ENCODE measurements around the gene NPIPA1.
A peak's percentile ranks its signal among the peaks of the same experiment; 100 is the strongest.
"Not testable (repeated sequence)": the region's sequence is repeated elsewhere in the genome, so short reads cannot be mapped to it uniquely, and the experiment has no call there.

NPIPA1 gene

DNA sequence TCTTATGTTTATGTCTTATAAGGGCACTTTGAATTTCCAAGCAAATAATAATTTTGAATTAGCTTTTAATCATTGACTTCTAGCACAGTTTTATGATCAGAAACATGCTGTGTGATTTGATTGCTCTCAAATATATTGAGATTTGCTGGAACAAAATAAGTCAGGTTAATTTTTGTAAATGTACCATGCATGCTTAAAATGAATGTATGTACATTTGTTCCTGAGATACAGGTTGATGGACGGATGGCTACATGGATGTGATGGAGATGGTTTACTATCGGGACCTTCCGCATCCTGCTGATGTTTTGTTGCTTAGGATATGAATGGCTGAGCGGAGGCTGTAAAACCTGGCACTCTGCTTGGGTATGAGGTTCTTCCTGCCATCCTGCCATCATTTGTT is at the start of gene NPIPA1:
TSS of gene NPIPA1 (plus strand) at position 301 of the 400 bp plus-strand sequence. CDS start at position 301, 0 bp downstream.
- not testable (repeated sequence) for DNase-seq

DNA sequence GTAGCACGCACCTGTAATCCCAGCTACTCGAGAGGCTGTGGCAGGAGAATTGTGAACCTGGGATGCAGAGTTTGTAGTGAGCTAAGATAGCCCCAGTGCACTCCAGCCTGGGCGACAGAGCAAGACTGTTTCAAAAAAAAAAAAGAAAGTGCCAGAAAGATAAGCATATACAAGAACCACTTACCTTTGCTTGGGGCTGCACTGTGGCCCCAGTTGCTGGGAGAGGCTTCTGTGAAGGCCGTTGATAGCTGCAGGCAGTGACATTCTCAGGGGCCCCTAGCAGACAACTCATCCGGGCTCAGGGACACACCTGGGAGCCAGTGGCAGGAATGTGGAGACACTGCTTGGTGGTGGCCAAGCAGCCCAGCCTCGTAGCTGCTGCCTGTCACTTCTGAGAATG is 45.1 kb upstream of the NPIPA1 start:
- DNase-seq, result not testable (repeated sequence)

DNA sequence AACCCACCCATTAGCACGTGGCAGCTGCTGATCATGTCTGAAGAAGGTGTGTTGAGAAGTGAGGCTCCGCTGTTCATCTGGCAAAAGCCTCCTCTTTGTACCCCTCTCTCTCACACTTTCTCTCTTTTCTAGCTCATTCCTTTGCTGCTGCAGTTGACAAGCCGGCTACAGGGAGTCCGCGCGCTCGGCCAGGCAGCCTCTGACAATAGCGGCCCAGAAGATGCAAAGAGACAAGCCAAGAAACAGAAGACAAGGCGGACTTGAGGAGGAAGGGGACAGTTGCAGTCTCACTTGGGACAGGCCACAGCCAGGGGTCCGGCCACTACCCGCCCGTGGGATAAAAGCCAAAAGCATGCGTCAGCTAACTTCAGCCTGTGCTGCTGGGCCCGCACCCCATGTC is 41.9 kb upstream of the NPIPA1 start:
- not testable (repeated sequence) for DNase-seq

GRCh38 chr16:14896023-14896422 is 41.2 kb upstream of the NPIPA1 start:
- not testable (repeated sequence) for DNase-seq

DNA sequence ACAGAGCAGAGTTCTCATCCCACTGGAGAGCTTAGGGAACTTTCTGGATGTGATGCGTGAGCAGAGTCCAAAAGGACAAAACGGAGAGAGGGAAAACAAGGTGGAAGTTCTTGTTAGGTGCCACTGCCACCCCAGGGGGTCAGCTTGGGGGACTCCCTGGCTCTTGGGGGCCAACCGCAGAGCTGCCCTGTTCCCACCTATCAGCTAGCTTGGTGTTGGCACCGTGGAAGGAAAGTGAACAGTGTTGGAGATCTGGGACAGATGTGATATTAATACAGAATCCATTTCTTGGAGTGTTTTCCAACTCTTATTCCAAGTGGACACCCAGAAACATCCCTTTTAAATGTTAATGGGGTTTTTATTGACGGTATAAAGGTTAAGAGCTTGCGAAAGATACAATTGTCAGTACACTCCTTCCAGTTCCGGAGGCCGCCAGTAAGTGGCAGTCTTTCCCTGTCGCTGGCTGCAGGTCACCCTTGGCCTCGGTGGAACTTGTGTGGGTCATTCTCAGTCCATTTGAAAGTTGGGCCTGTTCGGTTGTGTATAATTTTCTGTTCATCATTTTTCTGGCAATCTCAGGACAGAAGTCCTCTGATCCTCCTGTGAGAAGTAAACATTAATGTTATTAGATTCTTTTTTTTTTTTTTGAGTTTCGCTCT is 40.1 kb upstream of the NPIPA1 start:
- not testable (repeated sequence) for DNase-seq

GRCh38 chr16:14898162-14898561 is 39.1 kb upstream of the NPIPA1 start:
- not testable (repeated sequence) for DNase-seq

GRCh38 chr16:14903191-14903957 is 33.9 kb upstream of the NPIPA1 start:
- DNase-seq, result not testable (repeated sequence)

DNA sequence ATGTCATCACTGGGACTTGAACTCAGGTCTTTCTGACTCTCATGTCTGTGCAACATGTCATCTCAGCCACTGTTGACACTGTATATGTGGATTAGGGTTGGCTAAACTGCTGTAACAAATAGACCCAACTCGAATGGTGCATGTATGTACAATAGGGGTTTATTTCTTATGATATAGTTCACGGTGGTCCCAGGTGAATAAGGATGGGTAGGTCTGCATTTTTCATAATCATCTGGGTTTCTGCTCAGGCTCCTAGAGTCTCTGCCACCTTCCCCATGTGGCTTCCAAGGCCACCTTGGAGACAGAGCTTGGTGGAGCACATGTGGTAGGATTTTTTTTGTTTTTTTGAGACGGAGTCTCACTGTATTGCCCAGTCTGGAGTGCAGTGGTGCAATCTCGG is 27.5 kb upstream of the NPIPA1 start:
- not testable (repeated sequence) for DNase-seq

GRCh38 chr16:14910833-14911629 is 26.2 kb upstream of the NPIPA1 start:
- DNase-seq, result not testable (repeated sequence)

DNA sequence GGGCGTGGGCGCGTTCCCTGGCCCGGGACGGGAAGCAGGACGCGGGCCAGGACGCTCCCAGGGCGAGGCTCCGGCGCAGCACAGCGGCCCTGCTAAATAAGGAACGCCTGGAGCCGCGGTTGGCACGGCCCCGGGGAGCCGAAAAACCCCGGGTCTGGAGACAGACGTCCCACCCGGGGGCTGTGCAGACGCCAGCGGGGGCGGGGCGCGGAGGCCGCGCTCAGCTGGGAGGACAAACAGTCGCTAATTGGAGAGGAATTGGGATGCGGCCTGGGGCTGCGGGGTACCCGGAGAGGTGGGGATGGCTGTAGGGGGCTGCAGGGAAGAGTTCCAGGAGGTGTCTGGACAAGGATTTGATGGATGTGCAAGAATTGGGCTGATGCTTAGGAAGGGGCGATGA is 25.3 kb upstream of the NPIPA1 start:
- peak; percentile 54 for DNase-seq

GRCh38 chr16:14912588-14912987 is 24.7 kb upstream of the NPIPA1 start:
- not testable (repeated sequence) for DNase-seq

DNA sequence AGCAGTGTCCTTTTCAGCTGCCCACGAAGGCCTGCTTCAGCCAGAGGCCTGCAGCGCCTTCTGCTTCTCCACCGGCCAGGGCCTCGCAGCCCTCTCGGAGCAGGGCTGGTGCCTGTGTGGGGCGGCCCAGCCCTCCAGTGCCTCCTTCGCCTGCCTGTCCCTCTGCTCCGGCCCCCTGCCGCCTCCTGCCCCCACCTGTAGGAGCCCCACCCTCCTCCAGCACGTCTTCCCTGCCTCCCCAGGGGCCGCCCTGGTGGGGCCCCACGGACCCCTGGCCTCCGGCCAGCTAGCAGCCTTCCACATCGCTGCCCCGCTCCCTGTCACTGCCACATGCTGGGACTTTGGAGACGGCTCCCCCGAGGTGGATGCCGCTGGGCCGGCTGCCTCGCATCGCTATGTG is 18.7 kb upstream of the NPIPA1 start:
- not testable (repeated sequence) for DNase-seq

- DNase-seq, result not testable (repeated sequence)
Measured at GRCh38 chr16:14919837-14920600, 17.2 kb upstream of the NPIPA1 start.

DNA sequence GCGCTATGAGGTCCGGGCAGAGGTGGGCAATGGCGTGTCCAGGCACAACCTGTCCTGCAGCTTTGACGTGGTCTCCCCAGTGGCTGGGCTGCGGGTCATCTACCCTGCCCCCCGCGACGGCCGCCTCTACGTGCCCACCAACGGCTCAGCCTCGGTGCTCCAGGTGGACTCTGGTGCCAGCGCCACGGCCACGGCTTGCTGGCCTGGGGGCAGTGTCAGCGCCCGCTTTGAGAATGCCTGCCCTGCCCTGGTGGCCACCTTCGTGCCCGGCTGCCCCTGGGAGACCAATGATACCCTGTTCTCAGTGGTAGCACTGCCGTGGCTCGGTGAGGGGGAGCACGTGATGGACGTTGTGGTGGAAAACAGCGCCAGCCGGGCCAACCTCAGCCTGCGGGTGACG is 15.0 kb upstream of the NPIPA1 start:
- DNase-seq, result not testable (repeated sequence)

DNA sequence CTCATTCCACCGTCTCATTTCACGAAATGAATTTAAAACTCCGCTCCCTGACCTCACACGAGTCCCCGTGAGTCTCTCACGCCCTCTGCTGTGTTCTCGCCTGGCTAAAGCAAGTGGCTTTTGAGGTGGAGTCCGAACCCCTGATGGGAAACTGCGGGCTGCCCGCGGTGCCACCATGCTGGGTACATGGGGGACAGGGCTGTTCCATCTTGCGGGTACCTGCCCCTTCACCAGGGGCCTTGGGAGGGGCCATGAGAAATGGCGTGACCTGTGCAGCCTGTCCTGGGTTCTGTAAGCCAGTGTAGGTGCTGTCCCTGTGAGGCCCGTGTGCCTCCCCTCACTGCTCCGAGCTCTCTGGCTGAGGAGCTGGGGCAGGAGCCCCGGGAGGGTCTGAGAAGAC is 14.3 kb upstream of the NPIPA1 start:
- not testable (repeated sequence) for DNase-seq

GRCh38 chr16:14923394-14924088 is 13.7 kb upstream of the NPIPA1 start:
- DNase-seq, result not testable (repeated sequence)

DNA sequence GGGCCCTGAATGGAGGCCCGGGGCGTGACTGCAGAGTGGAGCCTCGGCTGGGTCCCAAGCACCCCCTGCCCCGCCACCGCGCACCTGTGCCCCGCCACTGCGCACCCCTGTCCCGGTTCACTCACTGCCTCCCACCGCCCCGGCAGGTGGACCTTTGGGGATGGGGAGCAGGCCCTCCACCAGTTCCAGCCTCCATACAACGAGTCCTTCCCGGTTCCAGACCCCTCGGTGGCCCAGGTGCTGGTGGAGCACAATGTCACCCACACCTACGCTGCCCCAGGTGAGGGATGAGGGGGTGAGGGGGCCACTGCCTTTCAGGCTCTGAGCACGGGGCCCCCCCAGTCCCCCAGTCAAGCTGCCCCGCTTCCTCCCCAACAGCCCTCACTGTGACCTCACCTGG is 12.9 kb upstream of the NPIPA1 start:
- DNase-seq, result not testable (repeated sequence)

GRCh38 chr16:14924982-14925381 is 12.3 kb upstream of the NPIPA1 start:
- DNase-seq, result not testable (repeated sequence)

- DNase-seq, result not testable (repeated sequence)
Measured at GRCh38 chr16:14928064-14928714, 9.1 kb upstream of the NPIPA1 start.

DNA sequence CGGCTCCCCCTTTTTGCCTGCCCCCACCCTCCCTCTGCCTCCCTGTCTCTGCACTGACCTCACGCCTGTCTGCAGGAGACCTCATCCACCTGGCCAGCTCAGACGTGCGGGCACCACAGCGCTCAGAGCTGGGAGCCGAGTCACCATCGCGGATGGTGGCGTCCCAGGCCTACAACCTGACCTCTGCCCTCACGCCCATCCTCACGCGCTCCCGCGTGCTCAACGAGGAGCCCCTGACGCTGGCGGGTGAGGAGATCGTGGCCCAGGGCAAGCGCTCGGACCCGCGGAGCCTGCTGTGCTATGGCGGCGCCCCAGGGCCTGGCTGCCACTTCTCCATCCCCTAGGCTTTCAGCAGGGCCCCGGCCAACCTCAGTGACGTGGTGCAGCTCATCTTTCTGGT is 8.1 kb upstream of the NPIPA1 start:
- not testable (repeated sequence) for DNase-seq

DNA sequence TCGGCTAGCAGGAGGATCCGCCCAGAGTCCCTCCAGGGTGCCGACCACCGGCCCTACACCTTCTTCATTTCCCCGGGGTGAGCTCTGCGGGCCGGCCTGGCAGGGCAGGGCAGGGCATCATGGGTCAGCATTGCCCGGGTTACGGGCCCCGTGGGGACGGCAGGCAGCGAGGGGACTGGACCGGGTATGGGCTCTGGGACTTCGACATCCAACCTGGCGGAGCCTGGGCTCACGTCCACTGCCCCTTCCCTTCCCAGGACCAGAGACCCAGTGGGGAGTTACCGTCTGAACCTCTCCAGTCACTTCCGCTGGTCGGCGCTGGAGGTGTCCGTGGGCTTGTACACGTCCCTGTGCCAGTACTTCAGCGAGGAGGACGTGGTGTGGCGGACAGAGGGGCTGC is 7.0 kb upstream of the NPIPA1 start:
- not testable (repeated sequence) for DNase-seq
